ENCODE data around the gene TMEM150C.
"Not testable (repeated sequence)": the region's sequence is repeated elsewhere in the genome, so short reads cannot be mapped to it uniquely, and the experiment has no call there.

GRCh38 chr4:82559090-82559734 lies 2.6 kb downstream of the TMEM150C start:
- TF ChIP-seq POU6F1 (CRISPR knock-in tag; IDR thresholded peaks at IDR 0.05; ENCODE audit: borderline replicate concordance, low read depth); CREB5 (CRISPR knock-in tag; IDR thresholded peaks at IDR 0.05; ENCODE audit: low read depth); TOX (CRISPR knock-in tag; IDR thresholded peaks at IDR 0.05; ENCODE audit: borderline replicate concordance); OSR1 (CRISPR knock-in tag; IDR thresholded peaks at IDR 0.05); ARNTL (CRISPR knock-in tag; IDR thresholded peaks at IDR 0.05; ENCODE audit: borderline replicate concordance, low read depth); ZFP3 (CRISPR knock-in tag; IDR thresholded peaks at IDR 0.05); ESRRG (CRISPR knock-in tag; IDR thresholded peaks at IDR 0.05); ZFP30 (CRISPR knock-in tag; IDR thresholded peaks at IDR 0.05); PATZ1 (CRISPR knock-in tag; IDR thresholded peaks at IDR 0.05; ENCODE audit: borderline replicate concordance); TSHZ2 (CRISPR knock-in tag; IDR thresholded peaks at IDR 0.05); ZNF8 (CRISPR knock-in tag; IDR thresholded peaks at IDR 0.05): not testable (repeated sequence)
